ENCODE measurements around the gene SYTL2.

GRCh38 chr11:85810521-85810870 lies 445 bp downstream of the SYTL2 start:
- TF ChIP-seq CTCF (conservative IDR thresholded peaks at IDR 0.05; ENCODE audit: low read depth, low read length) (no peak), EZH2 (IDR thresholded peaks at IDR 0.05; ENCODE audit: low read length, unreplicated experiment) (no peak)

Measured in PC-3 (cell line).